Umbilical cord (tissue), 2 donors: ENCODE measurements around the gene SYT2. TPM values are rescaled to one million over a fixed set of nuclear protein-coding genes. Genes with fewer than 3 reads are reported as not detected.
"Not testable (repeated sequence)": the region's sequence is repeated elsewhere in the genome, so short reads cannot be mapped to it uniquely, and the experiment has no call there.

Experiments
- DNase-seq: peaks from one replicate; pipeline ENCODE4 v3.0.0-alpha.2; 2015; ENCODE audit warnings: low spot score
- total RNA-seq: library from RNA; depleted of rRNA; stranded (reverse); fragments of >200 nt; gene quantifications from one replicate; pipeline ENCODE4 v1.2.3, GENCODE V29; 2014; ENCODE audit warnings: low replicate concordance; ENCODE audit not compliant: insufficient read depth

Gene SYT2
- total RNA-seq, 1 donor from 2014 or later, result 1.7 TPM

DNA sequence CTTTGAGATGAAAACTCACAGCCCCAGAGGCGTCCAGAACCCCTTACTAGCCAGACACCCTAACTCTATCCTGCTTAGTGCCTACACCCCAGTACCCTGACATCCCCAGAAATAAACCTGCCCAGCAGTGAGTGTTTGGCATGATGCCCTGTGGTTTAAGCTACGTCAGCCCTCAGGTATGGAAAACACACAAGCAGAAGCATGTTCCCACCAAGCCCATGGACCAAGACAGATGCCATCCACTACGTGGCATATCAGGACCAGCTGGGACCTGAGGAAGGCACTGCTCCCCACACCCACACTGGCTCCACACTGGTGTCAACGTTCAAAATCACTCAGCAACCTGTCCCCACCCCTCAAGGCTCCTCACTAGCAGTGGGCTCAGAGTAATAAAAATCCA is 116.4 kb downstream of the SYT2 start:
- no peak for DNase-seq

DNA sequence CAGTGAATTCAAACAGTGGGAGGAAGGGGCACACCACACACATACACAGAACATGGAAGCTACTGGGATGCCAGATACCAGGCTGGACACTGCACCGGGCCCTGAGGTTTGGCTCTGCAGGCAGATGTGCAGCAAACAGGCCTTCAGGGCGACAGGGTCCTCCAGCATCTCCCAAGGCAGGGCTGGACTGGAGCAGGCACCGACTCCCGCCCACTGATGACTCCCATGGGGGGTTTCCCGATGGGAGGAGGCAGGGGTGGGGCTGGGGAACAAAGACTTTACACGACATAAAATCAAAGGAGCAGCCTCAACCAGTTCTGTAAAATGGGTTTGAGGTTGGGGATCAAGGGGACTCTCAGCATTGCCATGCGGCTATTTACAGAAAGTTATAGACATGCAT is 118.1 kb downstream of the SYT2 start:
- no peak for DNase-seq

DNA sequence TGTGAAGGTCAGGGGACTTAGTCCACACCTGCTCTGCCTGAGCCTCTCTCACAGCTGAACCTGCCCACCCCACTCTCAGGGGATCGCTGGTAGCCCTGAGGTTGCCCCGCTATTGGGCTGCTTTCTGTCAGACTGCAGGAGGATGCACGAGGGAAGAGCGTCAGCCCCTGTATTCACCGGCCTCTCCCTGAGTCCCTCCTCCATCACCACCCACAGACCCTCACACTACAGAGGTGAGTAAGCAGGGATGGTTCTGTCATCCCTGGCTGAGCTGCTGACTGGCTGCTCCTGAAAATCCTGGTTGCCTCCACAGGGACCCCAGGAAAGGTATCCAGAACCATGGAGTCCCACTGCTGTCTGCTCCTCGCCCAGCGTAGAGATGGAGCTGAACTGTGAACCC is 118.7 kb downstream of the SYT2 start:
- DNase-seq, result no peak

DNA sequence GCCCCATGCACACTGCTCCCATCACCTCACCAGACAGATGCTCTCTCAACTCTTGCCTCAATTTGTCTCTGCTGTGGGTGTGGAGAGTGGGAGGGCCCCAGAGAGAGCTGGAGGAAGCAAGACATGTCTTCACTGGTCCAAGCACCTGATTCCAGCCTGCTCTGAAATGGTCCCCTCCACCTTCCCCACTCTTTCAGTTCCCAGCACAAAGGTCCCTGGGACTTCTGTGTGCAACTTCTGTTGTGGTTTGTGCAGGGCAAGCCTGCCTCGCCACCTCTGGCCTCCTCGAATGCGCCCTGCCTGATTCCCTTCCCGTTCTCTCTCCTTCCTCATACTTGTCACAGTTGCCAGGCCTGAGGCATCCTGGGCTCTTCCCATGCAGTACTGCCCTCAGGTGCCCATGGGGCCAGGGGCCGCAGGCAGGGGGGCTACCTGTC is 119.3 kb downstream of the SYT2 start:
- DNase-seq, result no peak

DNA sequence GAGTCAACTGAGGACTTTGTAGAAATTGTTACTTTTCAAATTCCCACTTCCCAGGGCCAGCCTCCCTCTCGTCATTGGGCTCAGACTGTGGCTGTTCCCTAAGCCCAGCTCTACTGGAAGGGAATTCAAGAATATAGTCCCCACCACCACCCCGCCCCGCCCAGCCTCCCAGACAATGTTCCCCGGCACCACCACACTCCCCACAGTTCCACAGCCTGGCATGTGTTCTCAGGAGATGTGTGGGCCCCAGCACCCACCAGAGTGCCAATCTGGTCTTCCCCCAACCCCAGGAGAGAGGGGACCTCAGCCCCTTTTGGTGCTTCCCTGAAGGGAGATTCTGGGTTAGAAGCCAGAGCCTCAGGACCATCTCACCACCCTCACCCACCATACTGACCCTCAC is 120.1 kb downstream of the SYT2 start:
- no peak for DNase-seq

DNA sequence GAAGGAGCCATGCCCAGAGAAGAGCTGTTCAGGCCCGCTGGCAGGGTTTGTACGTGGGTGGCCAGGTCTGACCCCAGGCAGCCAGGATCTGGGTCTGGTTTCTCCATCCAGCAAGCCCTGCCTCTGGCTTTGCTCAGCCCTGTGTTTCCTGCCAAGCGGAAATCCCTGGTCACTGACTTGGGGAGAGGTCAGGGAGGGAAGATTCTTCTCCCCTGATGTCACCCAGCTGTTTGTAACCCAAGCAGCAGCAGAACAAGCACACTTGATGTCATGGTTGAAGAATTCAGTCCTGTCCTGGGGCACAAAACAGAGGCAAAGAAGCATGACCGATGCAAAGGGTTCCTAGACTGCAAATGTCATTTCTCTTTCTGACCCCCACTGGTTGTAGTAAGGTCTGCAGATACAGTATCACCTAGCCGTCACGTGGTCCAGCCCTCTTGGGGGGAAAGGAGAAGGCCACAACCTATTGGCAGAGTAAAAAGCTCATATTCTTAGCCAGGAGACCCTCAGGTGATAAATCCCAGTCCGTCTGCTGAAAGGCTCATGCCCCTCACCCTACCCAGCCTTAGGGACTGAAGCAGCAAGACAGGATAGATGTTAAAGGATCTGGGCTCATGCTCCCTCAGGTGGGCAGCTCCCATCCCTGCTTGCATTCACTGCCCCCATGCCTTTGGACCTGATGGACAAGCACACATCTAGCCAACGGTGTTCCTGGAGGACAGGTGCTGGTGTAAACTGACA is 120.9 kb downstream of the SYT2 start:
- peak; percentile 99 for DNase-seq

- no peak for DNase-seq
Measured at GRCh38 chr1:202588503-202589189, 121.6 kb downstream of the SYT2 start.

- DNase-seq, result no peak
Measured at GRCh38 chr1:202587859-202588485, 122.3 kb downstream of the SYT2 start.

DNA sequence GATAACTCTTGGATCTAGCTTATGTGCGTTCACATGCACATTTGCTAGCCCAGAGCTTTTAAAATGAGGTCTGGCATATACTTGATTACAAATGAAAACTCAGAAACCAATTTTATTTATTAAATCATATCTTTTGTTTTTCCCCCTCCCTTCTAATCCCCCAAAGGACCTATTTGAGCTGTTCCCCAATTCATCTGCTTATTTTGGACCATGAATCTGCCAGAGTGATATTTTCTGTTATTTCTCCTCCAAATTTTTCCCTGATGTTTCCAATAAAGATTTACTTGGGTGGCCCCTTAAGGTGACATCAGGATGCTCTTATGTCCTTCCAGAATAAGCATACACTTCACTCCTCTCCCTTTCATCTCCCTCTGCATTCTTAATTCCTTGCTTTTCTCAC is 123.4 kb downstream of the SYT2 start:
- no peak for DNase-seq

- DNase-seq, result peak; percentile 45
Measured at GRCh38 chr1:202586018-202586821, 124.0 kb downstream of the SYT2 start.

DNA sequence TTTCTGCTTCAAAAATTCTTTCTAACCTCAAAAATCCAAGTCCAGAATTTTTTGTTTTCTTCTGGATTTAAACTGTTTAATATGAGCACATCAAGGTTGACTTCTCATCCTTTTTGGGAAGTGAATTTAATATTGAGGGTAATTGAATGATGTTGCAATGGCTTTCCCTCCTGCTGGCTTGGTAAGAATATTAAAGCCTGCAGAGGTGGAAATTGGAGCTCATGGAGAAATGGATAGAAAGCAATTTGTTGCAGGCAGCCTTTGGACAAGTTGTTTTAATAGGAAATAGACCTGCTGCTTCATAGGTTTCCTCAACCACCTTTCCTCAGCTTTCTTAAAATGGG is 124.7 kb downstream of the SYT2 start:
- DNase-seq, result no peak

DNA sequence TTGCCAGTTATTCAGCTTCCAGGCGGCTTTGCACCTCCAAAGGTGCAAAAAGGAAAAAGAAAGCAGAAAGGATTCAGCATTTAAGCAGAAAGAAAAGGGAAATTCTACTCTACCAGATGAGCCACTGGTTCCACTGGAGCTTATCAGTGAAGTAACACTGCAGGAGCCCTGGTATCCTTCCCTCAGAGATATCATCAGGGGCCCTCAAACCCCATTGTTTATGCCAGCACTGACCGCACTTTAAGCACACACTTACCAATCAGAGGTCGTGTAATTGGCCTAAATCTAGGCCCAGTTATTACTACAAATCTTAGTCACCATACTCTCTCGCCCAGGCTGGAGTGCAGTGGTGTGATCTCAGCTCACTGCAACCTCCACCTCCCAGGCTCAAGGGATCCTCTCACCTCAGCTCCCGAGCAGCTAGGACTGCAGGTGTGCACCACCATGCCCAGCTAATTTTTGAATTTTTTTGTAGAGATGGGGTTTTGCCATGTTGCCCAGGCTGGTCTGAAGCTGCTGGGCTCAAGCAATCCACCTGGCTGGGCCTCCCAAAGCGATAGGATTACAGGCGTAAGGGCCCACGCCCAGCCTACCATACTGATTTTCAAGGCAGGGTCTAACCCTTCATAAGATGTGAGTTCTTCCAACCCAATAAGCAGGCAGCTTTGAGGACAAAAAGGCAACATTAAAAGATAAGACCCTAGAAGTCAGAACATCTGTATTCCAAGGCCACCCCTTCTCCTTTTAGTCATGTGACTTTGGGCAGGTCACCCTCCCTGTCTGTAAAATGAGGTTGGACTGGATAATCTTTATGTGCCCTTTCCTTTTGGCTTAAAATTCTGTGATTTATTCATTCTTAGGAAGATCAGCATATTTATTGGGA is 125.3 kb downstream of the SYT2 start:
- DNase-seq, result no peak

- DNase-seq, result not testable (repeated sequence)
Measured at GRCh38 chr1:202582350-202582749, 127.9 kb downstream of the SYT2 start.

DNA sequence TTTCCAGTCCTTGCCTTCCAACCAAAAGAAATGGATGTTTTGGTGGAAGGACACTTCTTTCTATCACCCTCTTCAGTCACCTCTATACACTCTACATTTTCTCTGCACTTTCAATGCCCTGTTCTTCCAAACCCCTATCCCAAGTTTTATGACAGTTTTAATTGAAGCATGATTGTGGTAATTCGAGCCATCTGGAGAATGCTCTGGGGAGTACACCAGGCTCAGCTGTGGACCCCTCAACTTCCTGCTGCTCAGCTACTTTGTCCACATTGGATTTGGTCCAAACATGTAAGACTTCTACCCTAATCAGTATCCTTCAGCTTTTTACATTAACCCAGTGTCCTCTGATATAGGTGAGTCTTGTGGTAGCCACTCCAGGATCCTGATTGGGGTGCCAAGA is 129.6 kb downstream of the SYT2 start:
- no peak for DNase-seq

- peak; percentile 69 for DNase-seq
Measured at GRCh38 chr1:202579806-202580205, 130.4 kb downstream of the SYT2 start.

DNA sequence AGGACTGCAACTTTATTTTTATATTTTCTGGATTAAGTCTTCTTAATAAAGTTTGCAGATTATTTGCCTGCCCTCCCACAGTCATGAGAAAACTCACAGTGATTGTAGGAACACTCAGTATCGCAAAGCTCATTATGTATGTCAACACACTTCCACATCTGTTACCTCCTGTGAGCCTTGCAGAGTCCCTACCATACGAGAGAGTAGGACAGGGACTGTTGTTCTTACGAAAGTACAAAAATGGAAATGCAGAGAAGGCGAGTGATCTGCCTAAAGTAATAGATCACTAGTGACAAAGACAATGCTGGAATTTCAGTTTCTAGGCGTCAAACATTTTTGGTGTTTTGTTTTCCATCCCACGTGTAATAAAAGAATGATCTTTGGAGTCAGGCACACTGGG is 131.7 kb downstream of the SYT2 start:
- peak; percentile 39 for DNase-seq

- DNase-seq, result peak; percentile 87
Measured at GRCh38 chr1:202578001-202578504, 132.2 kb downstream of the SYT2 start.

- DNase-seq, result peak; percentile 60
Measured at GRCh38 chr1:202577381-202577780, 132.9 kb downstream of the SYT2 start.

DNA sequence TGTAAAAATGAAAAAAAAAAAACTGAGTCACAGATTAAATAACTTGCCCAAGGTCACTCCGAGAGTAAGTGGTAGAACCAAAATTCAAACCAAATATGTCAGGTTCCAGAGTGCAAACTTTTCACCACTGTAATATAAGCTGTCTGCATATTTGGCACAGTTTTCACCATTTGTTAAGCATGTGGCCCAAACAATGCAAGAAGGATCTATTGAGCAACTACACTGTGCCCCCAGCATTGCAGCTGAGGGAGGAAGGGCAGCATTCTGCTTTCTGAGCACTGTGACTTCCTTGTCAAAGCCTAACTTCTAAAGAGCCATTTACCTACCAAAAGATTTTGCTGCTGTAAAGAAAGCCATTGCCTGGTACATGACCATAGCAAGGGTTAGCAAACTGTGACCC is 133.4 kb downstream of the SYT2 start:
- DNase-seq, result no peak

GRCh38 chr1:202575918-202576653 is 134.2 kb downstream of the SYT2 start:
- no peak for DNase-seq
